Measurements from ENCODE around the gene CLMN.

DNA sequence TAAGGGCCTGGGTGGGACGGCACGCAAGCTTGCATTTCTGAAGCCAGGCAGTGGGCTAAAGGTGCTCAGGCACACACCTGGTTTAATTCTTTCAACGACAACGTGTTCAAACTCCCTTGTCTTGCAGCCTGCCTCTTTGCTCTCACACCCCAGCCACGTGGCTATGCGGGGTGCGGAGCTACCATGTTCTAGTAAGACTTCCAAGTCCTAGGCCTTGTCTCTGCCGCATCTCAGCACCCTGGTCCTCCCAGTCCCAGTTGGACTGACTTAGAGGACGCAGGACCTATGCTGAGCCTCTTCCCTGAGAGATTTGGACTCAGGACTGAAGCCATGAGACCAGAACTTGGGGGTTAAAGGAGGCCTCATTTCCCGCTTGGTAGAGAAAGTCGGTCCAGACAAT, 62.2 kb downstream of the CLMN start:
- no peak for TF ChIP-seq POLR2A (IDR thresholded peaks at IDR 0.05; ENCODE audit: low read depth, low read length)
- no peak for TF ChIP-seq TAF1 (IDR thresholded peaks at IDR 0.05; ENCODE audit: low read depth, low read length)

Data from GM12891 (cell line).